Measurements from ENCODE around the gene SOD1.

Gene SOD1

DNA sequence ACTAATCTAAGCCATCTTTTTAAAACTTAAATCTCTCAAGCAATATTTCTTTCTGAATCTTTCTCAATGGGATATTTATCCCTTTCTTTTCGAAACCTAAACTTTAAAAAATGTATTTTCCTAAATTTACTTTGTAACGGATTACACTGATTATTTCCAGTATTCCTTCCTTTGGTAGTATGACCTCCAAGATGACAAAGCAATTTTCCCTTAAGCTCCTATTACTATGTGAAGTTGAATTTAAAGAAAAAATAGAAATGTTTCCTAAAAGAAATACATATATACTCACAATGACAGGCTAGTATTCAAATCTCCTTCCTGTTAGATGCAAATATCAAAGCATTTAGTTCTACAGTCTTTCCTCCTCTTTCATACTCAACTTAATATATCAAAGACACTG is 56.6 kb downstream of the SOD1 start:
- in situ Hi-C loops (cut with HindIII; ENCODE audit: low sequenced_read_pairs): no loop called here

Data from endothelial cell of hepatic sinusoid (primary cell).